ENCODE results near the gene ITGA1. TPM values are rescaled to one million over a fixed set of nuclear protein-coding genes. Genes with fewer than 3 reads are reported as not detected.

ITGA1 gene
- total and polyA plus RNA-seq, 2 of the 8 experiments (the other 6 are each of a cell fraction or from before 2014, with no cell fraction given): 2.3 to 9.0 TPM

- no peak for TF ChIP-seq CHD7 (IDR thresholded peaks at IDR 0.05; ENCODE audit: insufficient replicate concordance, low read length)
These were observed 118.6 kb downstream of the ITGA1 start (continued) for GRCh38 chr5:52906343-52906742.
